ENCODE measurements around the gene CATSPER1.

Gene CATSPER1

DNA sequence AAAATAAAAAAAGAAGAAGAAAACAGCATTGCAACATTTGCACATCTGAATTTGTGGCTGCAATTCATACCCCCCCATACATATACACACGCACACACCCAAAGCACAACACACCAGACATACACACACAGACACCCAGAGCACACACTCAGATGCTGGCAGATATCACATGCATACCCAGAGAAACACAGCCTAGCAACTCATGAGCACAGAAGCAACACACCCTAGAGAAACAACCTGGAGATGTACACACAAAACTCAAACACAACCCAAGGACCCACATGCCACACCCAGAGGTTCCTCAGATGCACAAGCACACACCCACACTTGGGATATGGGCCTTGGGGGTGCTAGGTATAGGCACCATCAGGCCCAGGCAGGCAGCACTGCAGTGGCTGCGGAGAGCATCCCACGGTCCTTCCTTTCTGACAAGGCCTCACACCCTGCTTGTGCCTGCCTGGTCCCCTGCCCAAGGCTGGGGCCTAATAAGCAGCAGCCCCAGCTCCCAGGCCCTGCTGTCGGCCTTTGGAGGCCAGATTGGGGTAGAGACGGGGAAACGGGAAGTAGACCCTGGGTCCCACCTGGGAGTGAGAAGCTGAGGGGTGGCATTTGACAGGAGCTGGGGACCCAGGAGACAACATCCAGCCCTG lies 11.3 kb downstream of the CATSPER1 start (continued):
- no peak for TF ChIP-seq POU6F1 (CRISPR knock-in tag; IDR thresholded peaks at IDR 0.05; ENCODE audit: borderline replicate concordance, low read depth)
- no peak for TF ChIP-seq TOX (CRISPR knock-in tag; IDR thresholded peaks at IDR 0.05; ENCODE audit: borderline replicate concordance)
- TF ChIP-seq OSR1 (CRISPR knock-in tag; IDR thresholded peaks at IDR 0.05): no peak
- TF ChIP-seq TCF4 (CRISPR knock-in tag; IDR thresholded peaks at IDR 0.05; ENCODE audit: borderline replicate concordance): no peak
- TF ChIP-seq ZNF565 (CRISPR knock-in tag; conservative IDR thresholded peaks at IDR 0.05; ENCODE audit: low read depth): no peak
- TF ChIP-seq GLIS3 (CRISPR knock-in tag; IDR thresholded peaks at IDR 0.05): no peak
- no peak for TF ChIP-seq ARNTL (CRISPR knock-in tag; IDR thresholded peaks at IDR 0.05; ENCODE audit: borderline replicate concordance, low read depth)

DNA sequence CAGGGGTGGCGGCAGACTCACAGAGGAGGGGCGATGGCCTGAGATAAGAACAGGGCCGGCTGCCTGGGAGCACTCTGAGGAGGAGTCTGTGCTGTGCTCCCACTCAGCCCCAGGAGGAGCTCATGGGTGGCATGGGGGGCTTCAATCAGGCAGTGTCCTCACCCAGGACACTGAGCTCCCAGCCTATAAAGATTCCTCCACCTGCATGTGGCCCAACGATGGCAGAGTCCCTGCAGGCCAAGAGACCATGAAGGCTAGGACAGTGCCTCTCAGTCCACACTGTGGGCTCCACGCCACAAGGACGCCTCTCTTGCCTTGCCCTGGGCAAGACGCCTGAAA lies 12.5 kb downstream of the CATSPER1 start:
- ATAC-seq: no peak
- TF ChIP-seq, protein P1, sequence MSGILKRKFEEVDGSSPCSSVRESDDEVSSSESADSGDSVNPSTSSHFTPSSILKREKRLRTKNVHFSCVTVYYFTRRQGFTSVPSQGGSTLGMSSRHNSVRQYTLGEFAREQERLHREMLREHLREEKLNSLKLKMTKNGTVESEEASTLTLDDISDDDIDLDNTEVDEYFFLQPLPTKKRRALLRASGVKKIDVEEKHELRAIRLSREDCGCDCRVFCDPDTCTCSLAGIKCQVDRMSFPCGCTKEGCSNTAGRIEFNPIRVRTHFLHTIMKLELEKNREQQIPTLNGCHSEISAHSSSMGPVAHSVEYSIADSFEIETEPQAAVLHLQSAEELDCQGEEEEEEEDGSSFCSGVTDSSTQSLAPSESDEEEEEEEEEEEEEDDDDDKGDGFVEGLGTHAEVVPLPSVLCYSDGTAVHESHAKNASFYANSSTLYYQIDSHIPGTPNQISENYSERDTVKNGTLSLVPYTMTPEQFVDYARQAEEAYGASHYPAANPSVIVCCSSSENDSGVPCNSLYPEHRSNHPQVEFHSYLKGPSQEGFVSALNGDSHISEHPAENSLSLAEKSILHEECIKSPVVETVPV (CRISPR knock-in tag; IDR thresholded peaks at IDR 0.05): no peak

DNA sequence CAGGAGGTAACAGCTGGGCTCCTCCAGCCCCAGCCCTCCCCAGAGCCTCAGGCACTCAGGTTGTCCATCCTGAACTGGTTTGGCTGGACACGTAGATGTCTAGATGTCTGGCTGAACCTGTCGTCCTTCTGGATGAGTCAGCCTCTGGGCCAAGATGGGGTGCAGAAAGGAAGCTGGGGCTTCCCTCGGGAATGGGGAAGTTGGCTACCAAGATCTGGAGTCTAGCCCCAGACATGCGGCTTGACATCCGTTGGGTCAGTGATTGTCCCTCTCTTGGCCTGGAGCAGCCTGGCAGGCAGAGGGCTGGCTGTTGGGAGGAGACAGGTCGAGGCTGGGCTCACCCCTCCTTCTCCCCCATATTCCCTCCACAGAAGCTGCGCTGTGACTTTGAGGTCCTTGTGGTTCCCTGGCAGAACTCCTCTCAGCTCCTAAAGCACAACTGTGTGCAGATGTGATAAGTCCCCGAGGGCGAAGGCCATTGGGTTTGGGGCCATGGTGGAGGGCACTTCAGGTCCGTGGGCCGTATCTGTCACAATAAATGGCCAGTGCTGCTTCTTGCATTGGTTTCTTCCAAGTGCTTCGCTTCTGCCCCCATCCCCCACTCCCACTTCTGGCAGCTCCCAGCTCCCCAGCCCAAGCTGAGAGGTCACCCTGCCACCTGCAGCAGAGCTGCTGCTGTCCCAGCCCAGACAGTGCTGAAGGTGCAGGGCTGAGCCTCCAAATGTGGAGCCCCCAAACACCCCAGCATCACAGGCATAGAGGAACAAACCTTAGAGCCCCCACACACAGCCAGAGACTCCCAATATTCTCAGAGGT lies 13.1 kb downstream of the CATSPER1 start:
- TF ChIP-seq ZC3H10 (CRISPR knock-in tag; IDR thresholded peaks at IDR 0.05) (no peak), BACH2 (CRISPR knock-in tag; IDR thresholded peaks at IDR 0.05; ENCODE audit: borderline replicate concordance) (no peak), TOX (CRISPR knock-in tag; IDR thresholded peaks at IDR 0.05; ENCODE audit: borderline replicate concordance) (no peak), ZFP3 (CRISPR knock-in tag; IDR thresholded peaks at IDR 0.05) (no peak), POU6F1 (CRISPR knock-in tag; IDR thresholded peaks at IDR 0.05; ENCODE audit: borderline replicate concordance, low read depth) (no peak), ZFP30 (CRISPR knock-in tag; IDR thresholded peaks at IDR 0.05) (no peak), ISL1 (CRISPR knock-in tag; IDR thresholded peaks at IDR 0.05) (no peak), PPARA (CRISPR knock-in tag; IDR thresholded peaks at IDR 0.05; ENCODE audit: borderline replicate concordance) (no peak)
- TF ChIP-seq, protein P2, sequence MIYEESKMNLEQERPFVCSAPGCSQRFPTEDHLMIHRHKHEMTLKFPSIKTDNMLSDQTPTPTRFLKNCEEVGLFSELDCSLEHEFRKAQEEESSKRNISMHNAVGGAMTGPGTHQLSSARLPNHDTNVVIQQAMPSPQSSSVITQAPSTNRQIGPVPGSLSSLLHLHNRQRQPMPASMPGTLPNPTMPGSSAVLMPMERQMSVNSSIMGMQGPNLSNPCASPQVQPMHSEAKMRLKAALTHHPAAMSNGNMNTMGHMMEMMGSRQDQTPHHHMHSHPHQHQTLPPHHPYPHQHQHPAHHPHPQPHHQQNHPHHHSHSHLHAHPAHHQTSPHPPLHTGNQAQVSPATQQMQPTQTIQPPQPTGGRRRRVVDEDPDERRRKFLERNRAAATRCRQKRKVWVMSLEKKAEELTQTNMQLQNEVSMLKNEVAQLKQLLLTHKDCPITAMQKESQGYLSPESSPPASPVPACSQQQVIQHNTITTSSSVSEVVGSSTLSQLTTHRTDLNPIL (CRISPR knock-in tag; IDR thresholded peaks at IDR 0.05; ENCODE audit: low read depth): no peak
- TF ChIP-seq, protein P3, sequence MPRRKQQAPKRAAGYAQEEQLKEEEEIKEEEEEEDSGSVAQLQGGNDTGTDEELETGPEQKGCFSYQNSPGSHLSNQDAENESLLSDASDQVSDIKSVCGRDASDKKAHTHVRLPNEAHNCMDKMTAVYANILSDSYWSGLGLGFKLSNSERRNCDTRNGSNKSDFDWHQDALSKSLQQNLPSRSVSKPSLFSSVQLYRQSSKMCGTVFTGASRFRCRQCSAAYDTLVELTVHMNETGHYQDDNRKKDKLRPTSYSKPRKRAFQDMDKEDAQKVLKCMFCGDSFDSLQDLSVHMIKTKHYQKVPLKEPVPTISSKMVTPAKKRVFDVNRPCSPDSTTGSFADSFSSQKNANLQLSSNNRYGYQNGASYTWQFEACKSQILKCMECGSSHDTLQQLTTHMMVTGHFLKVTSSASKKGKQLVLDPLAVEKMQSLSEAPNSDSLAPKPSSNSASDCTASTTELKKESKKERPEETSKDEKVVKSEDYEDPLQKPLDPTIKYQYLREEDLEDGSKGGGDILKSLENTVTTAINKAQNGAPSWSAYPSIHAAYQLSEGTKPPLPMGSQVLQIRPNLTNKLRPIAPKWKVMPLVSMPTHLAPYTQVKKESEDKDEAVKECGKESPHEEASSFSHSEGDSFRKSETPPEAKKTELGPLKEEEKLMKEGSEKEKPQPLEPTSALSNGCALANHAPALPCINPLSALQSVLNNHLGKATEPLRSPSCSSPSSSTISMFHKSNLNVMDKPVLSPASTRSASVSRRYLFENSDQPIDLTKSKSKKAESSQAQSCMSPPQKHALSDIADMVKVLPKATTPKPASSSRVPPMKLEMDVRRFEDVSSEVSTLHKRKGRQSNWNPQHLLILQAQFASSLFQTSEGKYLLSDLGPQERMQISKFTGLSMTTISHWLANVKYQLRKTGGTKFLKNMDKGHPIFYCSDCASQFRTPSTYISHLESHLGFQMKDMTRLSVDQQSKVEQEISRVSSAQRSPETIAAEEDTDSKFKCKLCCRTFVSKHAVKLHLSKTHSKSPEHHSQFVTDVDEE (CRISPR knock-in tag; IDR thresholded peaks at IDR 0.05): no peak
- TF ChIP-seq, protein P1 (CRISPR knock-in tag; IDR thresholded peaks at IDR 0.05): no peak
- ATAC-seq: no peak
